SU-DHL-6 (cell line): ENCODE measurements around the gene SDCBP2.

Experiments
- H2AFZ ChIP-seq: fragments of 200-600 bp; sonication (generic); 2 replicates; pipeline ENCODE4 v1.6.1; 2014; ENCODE audit warnings: low read depth, mild to moderate bottlenecking, moderate library complexity, mixed read lengths, antibody characterized with exemption, low read length; ENCODE audit not compliant: severe bottlenecking
- H3F3A ChIP-seq: fragments of 200-600 bp; shearing (Covaris generic); 2 replicates; pipeline ENCODE4 v1.6.0; 2016; ENCODE audit warnings: antibody characterized with exemption, mild to moderate bottlenecking; ENCODE audit not compliant: insufficient read depth
- H3K27ac ChIP-seq: fragments of 200-600 bp; sonication (generic); 2 replicates; pipeline ENCODE4 v1.5.1; 2016; ENCODE audit warnings: low read depth, mild to moderate bottlenecking, low read length, moderate library complexity, mixed read lengths
- H3K27me3 ChIP-seq: fragments of 200-600 bp; sonication (generic), shearing (Covaris generic); 2 replicates; pipeline ENCODE4 v1.6.0; 2014; ENCODE audit warnings: mild to moderate bottlenecking, low read length
- H3K36me3 ChIP-seq: fragments of 200-600 bp; sonication (generic); 2 replicates; pipeline ENCODE4 v1.6.1; 2014; ENCODE audit warnings: mild to moderate bottlenecking, low read length, mixed read lengths
- H3K4me2 ChIP-seq: fragments of 300-600, 200-600 bp; shearing (Covaris generic), sonication (generic); 2 replicates; pipeline ENCODE4 v1.6.0; 2014; ENCODE audit warnings: low read length, low read depth, mild to moderate bottlenecking; ENCODE audit not compliant: poor library complexity, severe bottlenecking
- H3K4me3 ChIP-seq: fragments of 200-600 bp; sonication (generic); 2 replicates; pipeline ENCODE4 v1.5.1; 2014; ENCODE audit warnings: antibody characterized with exemption, low read length, mild to moderate bottlenecking, mixed read lengths; ENCODE audit not compliant: insufficient read depth, poor library complexity, severe bottlenecking
- H3K79me2 ChIP-seq: fragments of 200-600 bp; sonication (generic); 2 replicates; pipeline ENCODE4 v1.6.1; 2014; ENCODE audit warnings: mild to moderate bottlenecking, low read length, moderate library complexity; ENCODE audit not compliant: insufficient read depth
- H3K9ac ChIP-seq: fragments of 200-600 bp; sonication (generic); 2 replicates; pipeline ENCODE4 v1.7.0; 2014; ENCODE audit warnings: mild to moderate bottlenecking, low read length
- H3K9me2 ChIP-seq: fragments of 200-600 bp; sonication (generic); replicated peaks from 2 replicates; pipeline ENCODE4 v1.6.1; 2014; ENCODE audit warnings: low read length; ENCODE audit not compliant: insufficient read depth
- H3K9me3 ChIP-seq: fragments of 200-600 bp; sonication (generic); 2 replicates; pipeline ENCODE4 v1.6.1; 2014; ENCODE audit warnings: low read length, mixed read lengths; ENCODE audit not compliant: insufficient read depth
- H4K20me1 ChIP-seq: fragments of 200-600 bp; sonication (generic); 2 replicates; pipeline ENCODE4 v1.6.1; 2014; ENCODE audit warnings: low read depth, mild to moderate bottlenecking, antibody characterized with exemption, low read length, moderate library complexity, mixed read lengths
- CTCF ChIP-seq: fragments of 200-600 bp; sonication (generic); IDR thresholded peaks from one replicate; pipeline ENCODE4 v1.5.1; 2017; ENCODE audit warnings: antibody characterized with exemption, mild to moderate bottlenecking, low read length, moderate library complexity; ENCODE audit not compliant: insufficient read depth, poor library complexity, severe bottlenecking
- EZH2phosphoT487 ChIP-seq: fragments of 200-600 bp; sonication (generic), shearing (Covaris generic); conservative IDR thresholded peaks from 2 replicates; pipeline ENCODE4 v1.6.1; 2018; ENCODE audit warnings: mild to moderate bottlenecking, antibody characterized with exemption, low read length, moderate library complexity, mixed read lengths

The SDCBP2 gene

GRCh38 chr20:1328680-1329330, at the start of gene SDCBP2:
Gene SDCBP2, minus strand, starts transcription at chr20:1329139. Its CDS starts 8,723 bp downstream, at chr20:1320416.
- H3K9me3 ChIP-seq, result no peaks in the 10 kb centered on the region
- no peak within 1 kb of the TSS for H3K9ac ChIP-seq
- no peaks in the 10 kb centered on the region for H4K20me1 ChIP-seq
- no peaks in the 10 kb centered on the region for H3K27me3 ChIP-seq
- H3K36me3 ChIP-seq, result no peaks in the 10 kb centered on the region
- no peak within 1 kb of the TSS for H3K4me2 ChIP-seq
- H3K27ac ChIP-seq, result no peak within 1 kb of the TSS
- TF ChIP-seq CTCF (no peak), EZH2phosphoT487 (no peak)
- H3K4me3 ChIP-seq, result no peak within 1 kb of the TSS
- H2AFZ ChIP-seq, result no peak within 1 kb of the TSS
- peaks cover 60% of the 10 kb centered on the region for H3K79me2 ChIP-seq
- H3K9me2 ChIP-seq, result no peaks in the 10 kb centered on the region
- no peaks in the 10 kb centered on the region for H3F3A ChIP-seq

- no peaks in the 10 kb centered on the region for H3K36me3 ChIP-seq
- H3K4me3 ChIP-seq, result no peak overlapping the region
- no peaks in the 10 kb centered on the region for H3K9me2 ChIP-seq
- H3K4me2 ChIP-seq, result no peak overlapping the region
- H3K9ac ChIP-seq, result no peak overlapping the region
- H3K79me2 ChIP-seq, result peaks cover 91% of the 10 kb centered on the region
- H3K27ac ChIP-seq, result no peak overlapping the region
- no peak overlapping the region for H2AFZ ChIP-seq
- H3F3A ChIP-seq, result no peaks in the 10 kb centered on the region; the same call in 1 of the 2 replicates
- H4K20me1 ChIP-seq, result peaks cover 29% of the 10 kb centered on the region
- no peaks in the 10 kb centered on the region for H3K27me3 ChIP-seq
- H3K9me3 ChIP-seq, result no peaks in the 10 kb centered on the region
- no peak for TF ChIP-seq EZH2phosphoT487
- no peak for TF ChIP-seq CTCF
Measured at GRCh38 chr20:1378735-1379125, 49.8 kb upstream of the SDCBP2 start.

GRCh38 chr20:1377984-1378734, 49.2 kb upstream of the SDCBP2 start:
- H3K9ac ChIP-seq, result no peak overlapping the region
- no peak overlapping the region for H3K4me2 ChIP-seq
- TF ChIP-seq EZH2phosphoT487 (no peak), CTCF (no peak)
- H3K27ac ChIP-seq, result no peak overlapping the region
- H4K20me1 ChIP-seq, result peaks cover 29% of the 10 kb centered on the region
- 0 out of 2 replicates have a peak, but pooled peaks cover under 1% of the 10 kb centered on the region for H3K36me3 ChIP-seq
- no peaks in the 10 kb centered on the region for H3K9me3 ChIP-seq
- H2AFZ ChIP-seq, result no peak overlapping the region
- no peaks in the 10 kb centered on the region; the same call in 1 of the 2 replicates for H3F3A ChIP-seq
- peaks cover 85% of the 10 kb centered on the region for H3K79me2 ChIP-seq
- H3K27me3 ChIP-seq, result no peaks in the 10 kb centered on the region
- no peak overlapping the region for H3K4me3 ChIP-seq
- no peaks in the 10 kb centered on the region for H3K9me2 ChIP-seq
